HS-27A (cell line): ENCODE measurements around the gene KCNMA1.
A peak's percentile ranks its signal among the peaks of the same experiment; 100 is the strongest.
"Not testable (repeated sequence)": the region's sequence is repeated elsewhere in the genome, so short reads cannot be mapped to it uniquely, and the experiment has no call there.

Experiments
- DNase-seq: peaks from one replicate; pipeline ENCODE4 v3.0.0-alpha.2; 2012; ENCODE audit warnings: low read depth, missing footprints

KCNMA1 gene

GRCh38 chr10:77392236-77392721 is 245.3 kb downstream of the KCNMA1 start:
- peak; percentile 57 for DNase-seq

GRCh38 chr10:77391605-77392235 is 245.9 kb downstream of the KCNMA1 start:
- peak; percentile 69 for DNase-seq

DNA sequence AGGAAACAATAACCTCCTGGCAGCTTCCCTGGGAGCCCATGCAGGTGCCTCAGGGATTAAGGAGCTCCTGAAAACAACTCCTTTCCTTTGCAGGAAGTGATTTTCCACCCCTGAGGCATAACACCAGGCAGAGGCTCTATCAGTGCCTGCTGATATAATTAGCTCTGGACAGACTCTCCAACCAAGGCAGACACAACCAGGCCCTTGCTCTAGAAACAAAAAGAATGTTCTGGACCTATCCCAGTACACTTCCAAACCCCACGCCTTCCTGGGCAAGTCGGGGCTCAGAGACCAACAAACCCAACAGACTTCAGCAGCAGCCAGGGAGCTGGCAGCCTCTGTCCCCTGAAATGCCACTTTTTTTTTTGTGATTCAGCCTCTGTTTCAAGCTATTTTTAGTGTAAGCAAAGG is 247.1 kb downstream of the KCNMA1 start:
- DNase-seq, result no peak

GRCh38 chr10:77388571-77389100 is 249.0 kb downstream of the KCNMA1 start:
- no peak for DNase-seq

DNA sequence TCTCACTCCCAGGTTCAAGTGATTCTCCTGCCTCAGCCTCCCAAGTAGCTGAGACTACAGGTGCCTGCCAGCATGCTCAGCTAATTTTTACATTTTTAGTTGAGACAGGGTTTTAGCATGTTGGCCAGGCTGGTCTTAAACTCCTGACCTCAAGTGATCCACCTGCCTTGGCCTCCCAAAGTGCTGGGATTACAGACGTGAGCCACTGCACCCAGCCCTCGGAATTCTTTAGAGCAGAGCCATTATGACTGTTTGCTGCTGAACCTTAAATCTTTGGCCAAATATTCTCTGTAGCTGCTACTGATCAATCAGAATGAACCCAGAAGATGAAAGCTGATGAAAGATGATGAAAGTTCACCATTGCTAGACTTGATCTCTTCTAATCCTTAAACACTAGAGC is 249.9 kb downstream of the KCNMA1 start:
- DNase-seq, result not testable (repeated sequence)

GRCh38 chr10:77387247-77387646 is 250.4 kb downstream of the KCNMA1 start:
- DNase-seq, result no peak

- no peak for DNase-seq
These were observed 250.8 kb downstream of the KCNMA1 start for GRCh38 chr10:77386838-77387237.

DNA sequence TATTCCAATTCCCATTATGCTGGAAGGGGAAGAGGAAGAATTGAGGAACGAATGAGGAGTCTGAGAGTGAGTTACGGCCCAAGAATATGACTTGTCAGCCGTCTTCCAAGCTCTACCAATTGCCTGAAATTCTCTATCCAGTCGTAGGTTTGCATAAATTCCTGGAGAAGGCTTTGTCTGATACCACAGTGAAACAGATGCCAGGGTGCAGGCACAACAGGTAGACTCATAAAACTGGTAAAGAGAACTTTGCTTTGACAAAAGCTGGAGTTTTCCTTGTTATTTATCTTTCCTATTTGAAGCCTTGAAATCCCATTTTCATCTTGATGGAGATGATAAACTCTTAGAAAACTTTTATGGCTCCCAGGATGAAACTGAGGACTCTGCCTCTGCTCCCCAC is 251.2 kb downstream of the KCNMA1 start:
- DNase-seq, result no peak

DNA sequence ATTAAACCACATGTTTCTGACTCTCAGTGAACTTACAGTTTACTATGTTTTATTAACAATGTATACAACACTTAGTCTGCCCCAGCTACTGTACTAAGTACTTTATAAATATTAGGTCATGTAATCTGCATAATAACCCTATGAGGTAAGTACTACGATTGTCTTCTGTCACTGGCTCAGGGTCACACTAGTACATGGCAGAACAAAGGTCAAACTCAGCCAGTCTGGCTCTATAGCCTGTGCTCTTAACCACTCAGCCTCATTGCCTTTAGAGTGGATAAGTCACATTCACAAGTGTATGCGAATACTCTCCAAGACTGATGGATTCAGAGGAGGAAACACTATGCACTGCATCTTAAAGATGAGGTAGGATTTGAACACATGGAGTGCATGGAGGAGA is 252.3 kb downstream of the KCNMA1 start:
- DNase-seq, result no peak

- DNase-seq, result no peak
These were observed 253.6 kb downstream of the KCNMA1 start for GRCh38 chr10:77383861-77384553.

DNA sequence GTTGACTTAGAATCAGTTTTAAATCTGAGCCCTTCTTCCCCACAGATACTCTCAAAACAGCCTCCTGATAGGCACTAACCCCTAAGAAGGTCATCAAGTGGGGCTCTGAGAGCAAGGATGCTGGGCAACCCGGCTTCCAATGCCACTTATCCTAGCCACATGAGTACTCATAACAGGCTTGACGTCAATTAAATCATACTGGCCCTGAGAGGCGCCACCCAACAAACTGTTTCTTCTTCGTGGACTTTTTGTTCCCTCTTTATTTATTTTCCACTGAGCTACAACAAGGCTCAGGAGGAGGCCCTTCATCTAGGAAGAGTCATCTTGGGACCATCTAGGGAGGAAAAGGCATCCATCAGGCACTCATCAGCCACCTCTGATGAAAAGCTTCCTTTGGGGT is 255.9 kb downstream of the KCNMA1 start:
- no peak for DNase-seq

DNA sequence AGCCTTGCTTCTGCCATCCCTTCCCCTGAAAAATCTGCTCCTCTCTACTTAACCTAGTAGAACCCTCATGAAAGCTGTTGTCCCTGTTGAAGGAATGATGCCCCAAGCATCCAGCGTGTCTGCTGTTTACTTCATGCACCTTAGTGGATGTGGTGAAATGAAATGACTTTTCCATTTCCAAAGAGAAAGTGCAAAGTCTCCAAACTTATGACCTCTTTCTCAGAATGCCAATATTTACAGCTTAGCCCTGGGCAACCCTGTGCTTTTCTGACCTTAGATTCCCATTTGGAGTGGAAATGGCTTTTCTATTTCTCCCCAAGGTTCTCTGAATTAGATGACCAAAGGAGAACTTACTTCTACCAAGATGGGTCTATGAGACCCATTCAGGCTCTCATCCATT is 256.9 kb downstream of the KCNMA1 start:
- DNase-seq, result no peak

GRCh38 chr10:77380191-77380590 is 257.4 kb downstream of the KCNMA1 start:
- no peak for DNase-seq

DNA sequence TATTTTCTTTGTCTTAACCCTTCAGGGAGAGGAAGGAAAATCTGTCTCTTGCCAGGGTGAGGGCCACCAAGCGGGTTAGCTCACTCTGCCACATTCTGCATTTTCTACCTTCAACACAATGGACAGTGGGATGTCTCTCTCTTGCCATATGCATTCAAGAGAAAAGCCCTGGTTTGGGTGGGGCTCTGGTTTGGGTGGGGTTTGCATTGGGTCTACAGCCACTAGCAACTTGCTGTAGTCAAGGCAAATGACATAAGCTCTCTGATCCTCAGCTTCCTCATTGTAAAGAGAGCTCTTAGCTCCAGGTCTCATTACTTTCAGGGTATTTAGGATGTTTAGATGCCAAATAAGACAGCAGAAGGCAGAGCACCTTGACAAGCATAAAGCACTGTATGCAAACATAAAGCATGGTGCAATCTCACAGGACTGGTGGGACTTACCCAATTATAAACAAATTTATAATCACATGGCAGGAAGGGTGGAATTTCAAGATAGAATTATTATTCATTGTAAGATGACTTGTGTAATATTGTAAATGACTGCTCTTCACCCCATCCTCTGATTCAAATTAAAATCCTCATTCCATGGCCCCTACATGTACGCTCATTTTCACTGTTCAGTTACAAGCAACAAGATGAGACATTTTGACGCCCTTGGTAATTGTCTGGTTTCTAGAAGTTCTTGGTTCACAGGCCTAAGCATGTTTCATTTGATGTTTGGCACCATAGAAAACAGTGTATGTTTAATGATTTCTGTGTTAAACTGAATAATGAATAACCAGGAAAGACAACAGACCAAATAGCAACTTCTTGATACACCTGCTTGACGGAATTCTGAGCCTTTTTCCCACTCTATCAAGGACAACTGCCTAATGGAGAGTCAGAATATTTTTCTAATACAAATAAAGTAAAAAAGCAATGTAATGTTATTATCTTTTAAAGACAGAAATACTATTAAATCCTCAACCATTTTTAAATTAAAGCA is 258.9 kb downstream of the KCNMA1 start:
- no peak for DNase-seq

GRCh38 chr10:77377678-77378352 is 259.8 kb downstream of the KCNMA1 start:
- DNase-seq, result no peak

- no peak for DNase-seq
These were observed 260.6 kb downstream of the KCNMA1 start for GRCh38 chr10:77377034-77377433.

- no peak for DNase-seq
These were observed 263.4 kb downstream of the KCNMA1 start for GRCh38 chr10:77374189-77374656.

DNA sequence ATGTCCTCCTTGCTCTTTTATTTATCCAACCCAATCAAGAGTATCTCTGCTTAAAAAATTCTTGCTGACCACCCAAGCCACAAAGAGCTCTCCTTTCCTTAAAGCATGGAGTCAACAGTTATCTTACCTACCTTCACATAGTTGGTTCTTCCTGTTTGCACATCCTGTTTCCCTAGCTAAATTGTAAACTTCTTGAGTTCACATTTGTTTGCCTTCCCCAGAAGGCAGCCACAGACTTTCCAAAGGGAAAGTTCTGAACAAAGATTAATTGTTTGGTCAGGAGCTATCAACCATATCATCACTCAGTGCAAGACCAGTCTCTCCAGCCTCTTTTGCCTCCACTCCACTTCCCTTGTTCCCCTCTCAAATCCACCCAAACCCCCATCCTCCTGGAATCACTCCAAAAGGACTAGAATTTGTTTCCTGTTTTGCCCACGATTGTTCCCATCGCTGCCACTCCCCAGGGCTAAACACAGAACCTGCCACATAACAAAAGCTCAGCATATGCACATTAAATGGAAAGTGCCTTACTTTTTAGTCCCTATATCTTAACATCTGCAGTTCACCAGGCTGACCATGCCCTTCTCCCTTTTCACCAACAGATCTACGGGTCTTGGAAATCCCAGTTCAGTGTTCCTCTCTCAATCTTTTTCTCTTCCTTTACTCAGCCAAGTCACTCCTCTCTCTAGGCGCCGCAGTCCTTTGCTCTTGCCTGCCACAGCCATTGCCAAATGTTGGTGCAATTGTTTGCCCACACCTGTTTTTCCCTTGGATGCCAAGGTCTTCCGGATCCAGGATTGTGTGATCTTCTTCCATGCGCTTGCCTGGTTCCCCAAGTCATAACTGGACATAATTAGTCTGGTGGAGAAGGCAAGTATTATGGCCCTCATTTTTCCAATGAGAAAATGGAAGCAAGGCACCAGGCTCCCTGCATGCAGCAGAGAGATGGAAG is 265.5 kb downstream of the KCNMA1 start:
- no peak for DNase-seq

GRCh38 chr10:77371421-77371820 is 266.2 kb downstream of the KCNMA1 start:
- DNase-seq, result no peak

GRCh38 chr10:77368006-77368405 is 269.6 kb downstream of the KCNMA1 start:
- DNase-seq, result no peak
